H1 (cell line): Measurements from ENCODE around the gene GJD4. TPM values are rescaled to one million over a fixed set of nuclear protein-coding genes. Genes with fewer than 3 reads are reported as not detected.

ENCODE experiments used
- CTCF ChIA-PET: fragments of 300-600 bp; sonication (Branson Sonifier 250); formaldehyde crosslinking; loops from one replicate; lab custom pipeline; 2021; ENCODE audit not compliant: partially characterized antibody; lab: Charles Lee
- POLR2A ChIA-PET: fragments of 300-600 bp; sonication (Branson Sonifier 250); formaldehyde crosslinking; loops from one replicate; lab custom pipeline; 2021; ENCODE audit warnings: inconsistent platforms; ENCODE audit not compliant: partially characterized antibody; lab: Charles Lee
- DNase-seq, 2 experiments: peaks; one replicate each; pipeline versions ENCODE4 v3.0.0 to v3.0.0-alpha.2; 2010 to 2022; ENCODE audit warnings: low spot score in 2 of 2, low read depth in 1 of 2, mixed read lengths in 1 of 2
- FAIRE-seq: peaks from 2 replicates; lab custom pipeline; 2011; peaks lifted over from hg19 to GRCh38; lab: Jason Lieb, UNC
- H2AFZ ChIP-seq: 2 replicates; pipeline ENCODE4 v1.8.1; 2012; ENCODE audit warnings: low read length, inconsistent platforms
- H2AK5ac ChIP-seq: 2 replicates; pipeline ENCODE4 v1.6.1; 2013; ENCODE audit warnings: low read depth, low read length
- H2BK120ac ChIP-seq: replicated peaks from 2 replicates; pipeline ENCODE3; 2013; ENCODE audit warnings: low read depth, low read length, inconsistent platforms
- H2BK12ac ChIP-seq: 2 replicates; pipeline ENCODE4 v1.6.1; 2013; ENCODE audit warnings: low read depth, low read length
- H2BK15ac ChIP-seq: 2 replicates; pipeline ENCODE4 v1.6.1; 2013; ENCODE audit warnings: low read length
- H2BK20ac ChIP-seq: 2 replicates; pipeline ENCODE4 v1.6.1; 2013; ENCODE audit warnings: low read length
- H2BK5ac ChIP-seq: 2 replicates; pipeline ENCODE4 v1.6.1; 2013; ENCODE audit warnings: low read depth, low read length
- H3K14ac ChIP-seq: 2 replicates; pipeline ENCODE4 v1.6.1; 2013; ENCODE audit warnings: inconsistent platforms; ENCODE audit not compliant: insufficient read length
- H3K18ac ChIP-seq: 2 replicates; pipeline ENCODE4 v1.6.1; 2013; ENCODE audit warnings: low read length; ENCODE audit errors: extremely low read depth
- H3K23ac ChIP-seq: 2 replicates; pipeline ENCODE4 v1.6.1; 2013; ENCODE audit warnings: inconsistent platforms; ENCODE audit not compliant: insufficient read length
- H3K23me2 ChIP-seq: 2 replicates; pipeline ENCODE4 v1.6.1; 2013; ENCODE audit warnings: low read depth, low read length
- H3K27ac ChIP-seq: 2 replicates; pipeline ENCODE4 v1.6.1; 2011; ENCODE audit warnings: low read depth, low read length, inconsistent platforms
- H3K27me3 ChIP-seq, 4 experiments: replicated peaks in 1 of 4; 1 replicate in 1 of 4; 2 replicates in 3 of 4; pipeline versions ENCODE4 v1.6.1 to v1.8.1; 2011 to 2013; ENCODE audit warnings: low read length in 3 of 4, mild to moderate bottlenecking in 3 of 4, inconsistent platforms in 2 of 4, mixed read lengths in 2 of 4, moderate library complexity in 1 of 4; ENCODE audit not compliant: control insufficient read depth in 3 of 4, insufficient read depth in 3 of 4; ENCODE audit errors: extremely low read depth in 1 of 4
- H3K36me3 ChIP-seq, 4 experiments: 2 replicates each; pipeline versions ENCODE4 v1.6.1 to v1.8.1; 2011 to 2013; ENCODE audit warnings: mild to moderate bottlenecking in 4 of 4, low read length in 3 of 4, moderate library complexity in 2 of 4, control low read depth in 1 of 4, inconsistent platforms in 1 of 4; ENCODE audit not compliant: insufficient read depth in 4 of 4, control insufficient read depth in 2 of 4
- H3K4ac ChIP-seq: replicated peaks from 2 replicates; pipeline ENCODE3; 2013; ENCODE audit warnings: low read length, low read depth, mixed read lengths, inconsistent platforms; ENCODE audit not compliant: insufficient read length
- H3K4me1 ChIP-seq, 4 experiments: replicated peaks in 1 of 4; 1 replicate in 1 of 4; 2 replicates in 3 of 4; pipeline versions ENCODE4 v1.6.1 to v1.8.1; 2011 to 2013; ENCODE audit warnings: low read length in 3 of 4, inconsistent platforms in 2 of 4, mixed read lengths in 1 of 4; ENCODE audit not compliant: insufficient read depth in 4 of 4, control insufficient read depth in 3 of 4
- H3K4me2 ChIP-seq, 2 experiments: 2 replicates each; pipeline versions ENCODE4 v1.6.1 to v1.8.1; 2011 to 2013; ENCODE audit warnings: low read depth in 2 of 2, low read length in 2 of 2, control low read depth in 1 of 2, inconsistent platforms in 1 of 2, mild to moderate bottlenecking in 1 of 2; ENCODE audit not compliant: insufficient read depth in 1 of 2
- H3K4me3 ChIP-seq, 4 experiments: fragments of 200-600, 300-600 bp in 1 of 4; sonication (generic), shearing (Covaris generic), sonication (Bioruptor Twin) in 1 of 4; 2 replicates each; pipeline versions ENCODE4 v1.5.1 to v1.8.1; 2011 to 2016; ENCODE audit warnings: low read length in 4 of 4, low read depth in 3 of 4, control low read depth in 2 of 4, inconsistent platforms in 2 of 4, mild to moderate bottlenecking in 2 of 4, mixed read lengths in 1 of 4, moderate library complexity in 1 of 4; ENCODE audit not compliant: insufficient read depth in 2 of 4; ENCODE audit errors: extremely low read depth in 1 of 4
- H3K56ac ChIP-seq: replicated peaks from 2 replicates; pipeline ENCODE3; 2013; ENCODE audit warnings: low read depth, mild to moderate bottlenecking, mixed read lengths, low read length, inconsistent platforms; ENCODE audit not compliant: insufficient read length
- H3K79me1 ChIP-seq: 2 replicates; pipeline ENCODE4 v1.6.1; 2013; ENCODE audit warnings: low read depth, low read length, control low read depth
- H3K79me2 ChIP-seq, 2 experiments: 2 replicates each; pipeline versions ENCODE4 v1.6.1 to v1.8.1; 2012 to 2013; ENCODE audit warnings: low read length in 2 of 2, mild to moderate bottlenecking in 2 of 2, inconsistent platforms in 1 of 2; ENCODE audit not compliant: insufficient read depth in 2 of 2, control insufficient read depth in 1 of 2
- H3K9ac ChIP-seq, 4 experiments: replicated peaks in 1 of 4; 1 replicate in 1 of 4; 2 replicates in 3 of 4; pipeline versions ENCODE4 v1.6.1 to v1.8.1; 2011 to 2013; ENCODE audit warnings: low read depth in 3 of 4, low read length in 3 of 4, control low read depth in 2 of 4, mild to moderate bottlenecking in 2 of 4, moderate library complexity in 2 of 4, inconsistent platforms in 1 of 4; ENCODE audit errors: extremely low read depth in 1 of 4
- H3K9me3 ChIP-seq, 2 experiments: 2 replicates each; pipeline versions ENCODE4 v1.6.1 to v1.8.1; 2012 to 2013; ENCODE audit warnings: mild to moderate bottlenecking in 2 of 2, moderate library complexity in 2 of 2, control low read depth in 1 of 2, inconsistent platforms in 1 of 2, low read depth in 1 of 2, low read length in 1 of 2, mixed read lengths in 1 of 2; ENCODE audit not compliant: insufficient read depth in 2 of 2
- H4K20me1 ChIP-seq, 2 experiments: replicated peaks in 1 of 2; 2 replicates each; pipeline versions ENCODE3 to v1.8.1; 2011 to 2013; ENCODE audit warnings: inconsistent platforms in 2 of 2, low read length in 2 of 2, mild to moderate bottlenecking in 1 of 2; ENCODE audit not compliant: insufficient read depth in 2 of 2, control insufficient read depth in 1 of 2
- H4K5ac ChIP-seq: 2 replicates; pipeline ENCODE4 v1.6.1; 2013; ENCODE audit warnings: low read length, low read depth, mixed read lengths, inconsistent platforms; ENCODE audit not compliant: insufficient read length
- H4K8ac ChIP-seq: 2 replicates; pipeline ENCODE4 v1.8.0; 2013; ENCODE audit warnings: mild to moderate bottlenecking, moderate library complexity, low read length, inconsistent platforms; ENCODE audit not compliant: insufficient read depth; ENCODE audit errors: extremely low read depth
- H4K91ac ChIP-seq: replicated peaks from 2 replicates; pipeline ENCODE3; 2013; ENCODE audit warnings: low read length, mixed read lengths, inconsistent platforms; ENCODE audit not compliant: insufficient read length
- ASH2L ChIP-seq: fragments of 200-600, 300-600 bp; sonication (generic); IDR thresholded peaks from one replicate; pipeline ENCODE4 v1.7.1; 2017; ENCODE audit warnings: low read length
- BACH1 ChIP-seq: IDR thresholded peaks from 2 replicates; pipeline ENCODE4 v1.6.1; 2012; ENCODE audit warnings: low read length, improper control_type of control experiment
- BRCA1 ChIP-seq: IDR thresholded peaks from 2 replicates; pipeline ENCODE4 v1.6.1; 2012; ENCODE audit warnings: low read depth, low read length, improper control_type of control experiment
- E2F6 ChIP-seq: IDR thresholded peaks from 2 replicates; pipeline ENCODE4 v1.6.1; 2012; ENCODE audit warnings: inconsistent platforms
- EP300 ChIP-seq, 2 experiments: IDR thresholded peaks; 1 replicate in 1 of 2; 2 replicates in 1 of 2; pipeline ENCODE4 v1.6.1; 2011 to 2012; ENCODE audit warnings: low read depth in 2 of 2, low read length in 2 of 2, mild to moderate bottlenecking in 2 of 2, borderline replicate concordance in 1 of 2, inconsistent platforms in 1 of 2, moderate library complexity in 1 of 2
- JUN ChIP-seq: IDR thresholded peaks from 2 replicates; pipeline ENCODE4 v1.6.1; 2011; ENCODE audit warnings: low read depth, mild to moderate bottlenecking, improper control_type of control experiment, low read length
- NANOG ChIP-seq: IDR thresholded peaks from 2 replicates; pipeline ENCODE4 v1.6.1; 2011; ENCODE audit warnings: low read length, low read depth, mild to moderate bottlenecking, inconsistent platforms; ENCODE audit not compliant: insufficient read depth, poor library complexity, severe bottlenecking
- NRF1 ChIP-seq: IDR thresholded peaks from 2 replicates; pipeline ENCODE4 v1.6.1; 2011; ENCODE audit warnings: mild to moderate bottlenecking, low read depth, low read length, improper control_type of control experiment
- YY1 ChIP-seq: IDR thresholded peaks from 2 replicates; pipeline ENCODE4 v1.6.1; 2011; ENCODE audit warnings: low read depth, mild to moderate bottlenecking, low read length
- WGBS, 2 experiments: shearing (Covaris generic) in 1 of 2; methylation state at CpG; one replicate each; pipeline versions ENCODE4 v1.1.6 to v1.1.7; 2013 to 2015; ENCODE audit warnings: low lambda C conversion rate in 2 of 2, mixed read lengths in 2 of 2, inconsistent platforms in 1 of 2, low coverage in 1 of 2, missing lambda C conversion rate in 1 of 2; ENCODE audit not compliant: insufficient replicate concordance in 2 of 2, insufficient coverage in 1 of 2, insufficient read length in 1 of 2; ENCODE audit errors: extremely low coverage in 1 of 2, missing lambda C conversion rate in 1 of 2; 5-methylcytosine and 5-hydroxymethylcytosine counted together
- polyA plus RNA-seq, 7 experiments: library from polyadenylated mRNA; depleted of rRNA in 3 of 7; stranded (reverse) in 5 of 7; unstranded in 2 of 7; fragments of >200 nt in 5 of 7; fragments of 200-250 nt in 2 of 7; gene quantifications; 1 replicate in 5 of 7; 2 replicates in 1 of 7; 4 replicates in 1 of 7; pipeline versions ENCODE4 v1.2.1 to v1.2.3, GENCODE V29; 2011 to 2013; ENCODE audit warnings: missing spikeins in 2 of 7, mixed read lengths in 2 of 7
- total RNA-seq: library from RNA; stranded (reverse); fragmentation: NEBNext Ultra II Directional; extraction: Animal tissue kit (Norgen Biotek cat#: 25700); gene quantifications from 2 replicates; pipeline ENCODE4 v1.2.1, GENCODE V29; 2021
- TF ChIP-seq, protein P1 (sequence below): IDR thresholded peaks from 2 replicates; pipeline ENCODE4 v1.6.1; 2012; ENCODE audit warnings: low read length, inconsistent platforms
- TF ChIP-seq, protein P2 (sequence below): IDR thresholded peaks from 2 replicates; pipeline ENCODE4 v1.6.1; 2011; ENCODE audit warnings: low read depth, mild to moderate bottlenecking, low read length; ENCODE audit not compliant: insufficient read depth

GJD4 gene
- total and polyA plus RNA-seq, 2 of the 8 experiments (the other 6 are each of a cell fraction or from before 2014, with no cell fraction given), result not detected

DNA sequence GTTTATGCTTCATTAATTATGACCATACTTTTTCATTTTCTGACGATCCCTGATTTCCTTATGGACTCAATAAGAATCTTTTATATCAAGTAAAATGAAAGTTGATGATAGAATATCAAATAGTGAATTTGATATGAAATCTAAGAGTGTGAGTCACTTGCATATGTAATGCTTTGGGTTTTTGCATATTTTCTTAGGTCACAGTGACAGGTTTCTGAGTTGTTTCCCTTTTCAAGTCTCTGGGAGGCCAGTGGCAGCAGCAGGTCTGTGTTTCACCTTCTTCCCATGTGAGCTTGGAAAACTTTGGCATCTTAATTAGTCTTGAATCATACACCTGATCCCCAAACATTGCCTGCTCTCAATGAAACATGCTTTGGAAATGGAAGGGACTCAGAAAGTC is 34.7 kb upstream of the GJD4 start:
- FAIRE-seq, result no peak
- H3K23me2 ChIP-seq, result no peaks in the 10 kb centered on the region
- 82% methylated on average over 1 of the region's 1 CpG; no CpG with 5 or more reads in 1 of the 2 experiments for WGBS, 2 experiments
- TF ChIP-seq BRCA1 (no peak), NRF1 (no peak), NANOG (no peak), EP300 (IDR thresholded peaks at IDR 0.05; ENCODE audit: borderline replicate concordance in 1 of 2, low read depth in 2 of 2, low read length in 2 of 2) (no peak), ASH2L (no peak), E2F6 (no peak), BACH1 (no peak), YY1 (no peak), JUN (no peak)
- TF ChIP-seq, protein P1, sequence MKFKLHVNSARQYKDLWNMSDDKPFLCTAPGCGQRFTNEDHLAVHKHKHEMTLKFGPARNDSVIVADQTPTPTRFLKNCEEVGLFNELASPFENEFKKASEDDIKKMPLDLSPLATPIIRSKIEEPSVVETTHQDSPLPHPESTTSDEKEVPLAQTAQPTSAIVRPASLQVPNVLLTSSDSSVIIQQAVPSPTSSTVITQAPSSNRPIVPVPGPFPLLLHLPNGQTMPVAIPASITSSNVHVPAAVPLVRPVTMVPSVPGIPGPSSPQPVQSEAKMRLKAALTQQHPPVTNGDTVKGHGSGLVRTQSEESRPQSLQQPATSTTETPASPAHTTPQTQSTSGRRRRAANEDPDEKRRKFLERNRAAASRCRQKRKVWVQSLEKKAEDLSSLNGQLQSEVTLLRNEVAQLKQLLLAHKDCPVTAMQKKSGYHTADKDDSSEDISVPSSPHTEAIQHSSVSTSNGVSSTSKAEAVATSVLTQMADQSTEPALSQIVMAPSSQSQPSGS, result no peak
- TF ChIP-seq, protein P2, sequence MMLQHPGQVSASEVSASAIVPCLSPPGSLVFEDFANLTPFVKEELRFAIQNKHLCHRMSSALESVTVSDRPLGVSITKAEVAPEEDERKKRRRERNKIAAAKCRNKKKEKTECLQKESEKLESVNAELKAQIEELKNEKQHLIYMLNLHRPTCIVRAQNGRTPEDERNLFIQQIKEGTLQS, result no peak

More for the DNA sequence above, 34.7 kb upstream of the GJD4 start:
- Histone ChIP-seq H3K9me3 (no peaks in the 10 kb centered on the region), H3K14ac (no peak overlapping the region), H3K4ac (no peak overlapping the region), H4K5ac (no peak overlapping the region), H3K4me1 (peaks cover 1 to 6% (median 5%) of the 10 kb centered on the region in 4 experiments; a peak in 6 of 7 replicates), H2BK120ac (no peak overlapping the region), H2BK20ac (no peak overlapping the region), H3K79me2 (no peaks in the 10 kb centered on the region), H2BK15ac (no peak overlapping the region), H3K9ac (no peak overlapping the region), H4K20me1 (no peaks in the 10 kb centered on the region), H3K79me1 (no peaks in the 10 kb centered on the region), H3K4me2 (no peak overlapping the region), H2AK5ac (no peak overlapping the region), H4K8ac (no peak overlapping the region), H3K56ac (no peak overlapping the region), H3K4me3 (no peak overlapping the region), H2BK5ac (no peak overlapping the region), H2AFZ (no peak overlapping the region), H3K23ac (no peak overlapping the region), H3K36me3 (no peaks in the 10 kb centered on the region; a peak in 1 of 8 replicates), H2BK12ac (no peak overlapping the region), H4K91ac (no peak overlapping the region), H3K27ac (no peak overlapping the region), H3K18ac (no peak overlapping the region), H3K27me3 (no peaks in the 10 kb centered on the region)
- ChIA-PET POLR2A (no interaction called here), CTCF (interaction anchor here (1.4 kb wide), 1 partner anchor 9 kb away, joined by 3 read pairs; no protein-coding TSS in a partner anchor)
- no peak for DNase-seq
